ENCODE measurements around the gene FBXW10.
"Not testable (repeated sequence)": the region's sequence is repeated elsewhere in the genome, so short reads cannot be mapped to it uniquely, and the experiment has no call there.

FBXW10 gene

DNA sequence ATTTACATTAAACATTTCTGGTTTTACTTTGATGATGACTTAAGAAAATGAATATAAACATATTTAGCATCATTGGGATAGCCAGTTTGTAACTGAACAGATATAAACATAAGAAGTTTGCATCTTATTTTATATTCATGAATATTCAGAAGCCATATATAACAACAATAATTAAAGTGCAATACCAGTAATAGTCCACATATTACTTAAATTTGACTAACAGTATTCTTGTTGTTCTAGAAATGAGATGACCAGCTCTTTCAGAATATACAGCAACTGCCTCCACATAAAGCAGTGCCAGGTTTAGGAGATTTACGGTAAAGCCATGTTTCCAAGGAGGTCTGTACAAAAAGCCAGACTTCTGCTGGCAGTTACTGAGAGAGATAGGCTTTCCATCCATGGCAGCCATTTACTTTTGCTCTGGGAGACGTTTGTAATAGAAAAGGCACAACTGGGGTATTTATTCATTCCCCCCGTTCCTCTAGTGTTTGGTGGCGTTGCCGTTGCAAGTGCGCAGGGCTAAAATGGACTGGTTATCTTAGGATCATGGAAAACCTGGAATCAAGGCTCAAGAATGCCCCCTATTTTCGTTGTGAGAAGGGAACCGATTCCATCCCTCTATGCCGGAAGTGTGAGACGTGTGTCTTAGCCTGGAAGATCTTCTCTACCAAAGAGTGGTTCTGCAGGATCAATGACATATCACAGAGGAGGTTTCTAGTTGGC, at the start of gene FBXW10:
FBXW10 (plus strand) TSS at position 356 of the 723 bp plus-strand sequence; CDS start at position 547, 191 bp downstream.
- not testable (repeated sequence) for DNase-seq

DNA sequence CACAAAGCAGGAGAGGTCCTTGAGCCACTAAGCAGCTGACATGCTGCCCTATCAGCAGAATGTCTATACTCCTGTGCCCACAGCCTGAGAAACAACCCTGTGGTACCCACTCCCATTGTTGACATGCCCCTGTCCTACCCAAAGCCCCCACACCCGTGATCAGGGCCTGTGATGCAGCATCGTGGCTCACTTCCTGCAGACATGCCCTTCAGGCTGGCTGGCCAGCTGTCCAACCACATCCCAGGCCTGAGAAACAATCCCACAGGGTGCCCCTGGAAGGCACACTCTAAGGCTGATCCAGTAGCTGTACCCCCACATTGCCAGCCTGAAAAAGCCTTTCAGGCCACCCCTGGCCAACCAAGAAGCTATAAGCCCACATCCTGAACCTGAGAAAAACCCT, 48.7 kb upstream of the FBXW10 start:
- DNase-seq = not testable (repeated sequence)

GRCh38 chr17:18698473-18699103, 45.3 kb upstream of the FBXW10 start:
- not testable (repeated sequence) for DNase-seq

DNA sequence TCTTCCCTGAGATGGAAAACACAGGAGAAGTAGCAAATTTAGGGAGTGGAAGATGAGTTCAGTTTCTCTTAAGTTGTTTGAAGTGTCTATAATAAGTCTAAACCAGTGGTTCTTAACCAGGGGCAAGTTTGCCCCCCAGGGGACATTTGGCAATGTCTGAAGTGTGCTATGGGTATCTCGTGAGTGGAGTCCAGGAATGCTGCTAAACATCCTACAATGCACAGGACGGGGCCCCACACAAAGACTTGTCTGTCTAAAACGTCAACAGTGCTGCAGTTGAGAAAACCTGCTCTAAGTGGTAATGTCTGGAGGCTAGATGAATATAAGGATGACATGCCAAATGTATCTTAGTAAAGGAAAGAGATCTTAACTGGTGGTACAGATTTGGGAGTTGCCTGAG, 37.9 kb upstream of the FBXW10 start:
- DNase-seq = not testable (repeated sequence)

DNA sequence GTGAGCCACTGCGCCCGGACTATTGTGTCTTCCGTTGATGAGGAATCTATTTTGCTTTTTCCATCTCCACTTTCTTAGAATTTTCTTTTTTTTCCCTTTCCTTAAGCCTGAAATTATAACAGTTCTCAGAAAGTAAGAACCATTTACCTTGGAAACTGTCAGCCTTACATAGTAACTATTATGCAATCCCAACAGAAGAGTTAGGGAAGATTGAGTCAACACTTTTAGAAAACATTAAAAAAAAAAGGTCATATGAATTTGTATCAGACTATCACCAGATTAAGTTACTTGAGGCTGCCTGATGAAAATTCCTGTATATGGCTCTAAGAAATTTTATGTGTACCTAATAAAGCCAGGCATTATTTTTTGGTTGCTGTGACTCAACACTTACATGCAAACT, 35.6 kb upstream of the FBXW10 start:
- peak; percentile 7 for DNase-seq

GRCh38 chr17:18712354-18712999, 31.4 kb upstream of the FBXW10 start:
- DNase-seq = peak; percentile 47

GRCh38 chr17:18718643-18719427, 25.0 kb upstream of the FBXW10 start:
- DNase-seq = not testable (repeated sequence)

DNA sequence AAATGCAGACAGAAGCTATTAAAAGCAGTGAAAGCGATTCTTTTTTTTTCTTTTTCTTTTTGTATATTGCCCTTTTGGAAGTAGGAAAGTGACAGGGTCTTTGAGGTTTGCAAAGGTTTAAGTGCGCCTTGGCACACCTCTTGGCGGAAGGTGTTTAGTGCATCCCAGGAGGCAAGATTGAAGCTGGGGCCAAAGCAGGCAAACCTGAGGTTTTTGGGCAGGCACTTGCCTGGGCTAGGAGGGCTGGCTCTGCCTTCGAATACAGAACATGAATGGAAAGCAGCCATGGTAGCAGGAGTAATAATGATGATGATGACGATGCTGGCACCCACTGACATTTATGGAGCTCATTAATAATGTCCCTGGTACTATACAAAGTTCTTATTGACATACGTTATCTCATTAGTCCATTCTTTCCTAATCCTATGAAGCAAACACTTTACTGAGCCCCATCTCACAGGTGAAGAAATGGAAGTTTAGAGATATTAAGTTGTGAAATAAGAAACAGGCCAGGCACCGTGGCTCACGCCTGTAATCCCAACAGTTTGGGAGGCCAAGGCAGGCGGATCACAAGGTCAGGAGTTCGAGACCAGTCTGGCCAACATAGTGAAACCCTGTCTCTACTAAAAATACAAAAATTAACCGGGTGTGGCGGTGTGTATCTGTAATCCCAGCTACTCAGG, 24.3 kb upstream of the FBXW10 start:
- DNase-seq = not testable (repeated sequence)

- not testable (repeated sequence) for DNase-seq
Observed at GRCh38 chr17:18721775-18722547, 21.9 kb upstream of the FBXW10 start.

GRCh38 chr17:18722612-18723011, 21.2 kb upstream of the FBXW10 start:
- DNase-seq = not testable (repeated sequence)

DNA sequence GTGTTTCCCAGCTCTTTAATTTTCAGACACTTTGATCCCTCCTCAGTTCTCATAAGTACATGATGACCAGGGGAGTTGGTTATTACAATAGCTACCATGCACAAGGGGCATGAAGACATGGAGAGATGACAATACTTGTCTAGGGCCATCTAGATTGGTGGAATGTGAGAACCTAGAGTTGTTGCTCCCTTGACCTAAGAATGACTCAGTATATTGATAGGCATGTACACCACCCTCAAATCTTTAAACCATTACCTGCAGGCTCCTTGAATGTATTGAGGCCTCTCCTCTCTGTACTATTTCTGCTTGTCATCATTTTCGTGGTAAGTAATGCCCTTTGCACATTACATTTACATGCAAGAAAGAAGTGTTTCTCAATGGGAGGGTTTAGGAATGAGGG, 20.3 kb upstream of the FBXW10 start:
- not testable (repeated sequence) for DNase-seq

GRCh38 chr17:18732438-18732837, 11.4 kb upstream of the FBXW10 start:
- not testable (repeated sequence) for DNase-seq

DNA sequence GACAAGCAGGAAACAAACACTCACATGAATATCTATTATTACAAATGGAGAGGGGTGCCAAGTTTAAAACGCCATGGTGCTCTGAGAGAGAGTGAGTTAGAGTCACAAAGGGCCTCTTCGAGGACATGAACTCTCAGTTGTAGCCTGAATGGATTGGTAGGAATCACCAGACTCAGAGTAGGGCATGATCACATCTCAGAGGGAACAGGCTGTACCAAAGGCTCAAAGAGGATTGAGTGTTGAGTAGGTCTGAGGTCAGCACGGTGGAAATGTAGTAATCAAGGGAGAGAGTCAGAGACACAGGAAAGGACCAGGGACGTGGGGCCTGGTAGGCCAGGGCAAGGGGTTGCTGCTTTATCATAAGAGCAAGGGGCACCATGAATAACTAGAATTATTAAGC, 10.5 kb upstream of the FBXW10 start:
- peak; percentile 3 for DNase-seq

DNA sequence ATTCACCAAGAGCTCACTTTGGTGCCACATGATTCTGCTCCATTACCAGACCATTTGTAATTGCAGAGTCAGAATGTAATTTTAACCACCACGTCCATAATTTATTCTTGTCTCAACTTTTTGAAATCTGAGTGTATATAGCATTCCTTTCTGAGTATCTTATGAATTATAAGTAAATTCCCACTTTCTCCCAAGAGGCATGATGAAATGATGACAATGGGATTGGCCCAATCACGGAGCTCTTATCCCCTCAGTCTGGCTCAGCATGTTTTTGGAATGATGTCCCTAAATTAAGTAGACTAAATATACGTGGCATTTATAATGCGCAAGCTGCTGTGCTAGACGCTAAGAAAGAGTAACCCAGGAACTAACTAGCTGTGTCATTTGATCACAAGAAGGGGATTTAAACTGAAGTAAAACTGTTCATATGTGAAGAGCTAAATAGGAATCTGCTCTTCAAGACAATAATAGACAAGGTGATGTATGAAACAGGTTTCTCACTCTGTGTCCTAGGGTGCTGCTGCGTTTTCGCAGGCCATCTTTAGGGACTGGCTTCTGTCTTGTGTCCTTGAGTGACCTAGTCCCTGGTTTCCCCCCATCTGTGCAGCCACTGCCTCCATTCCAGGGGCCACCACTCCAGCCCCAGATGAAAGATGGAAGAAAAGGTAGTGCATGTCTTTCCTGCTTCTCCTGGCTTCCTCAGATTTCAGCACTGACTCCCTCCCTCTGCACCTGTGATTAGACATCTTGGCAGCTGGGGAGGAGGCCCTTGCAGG, 4.0 kb upstream of the FBXW10 start:
- DNase-seq = not testable (repeated sequence)

- not testable (repeated sequence) for DNase-seq
Observed at GRCh38 chr17:18741228-18741627, 2.6 kb upstream of the FBXW10 start.

GRCh38 chr17:18744726-18745125, 872 bp downstream of the FBXW10 start:
- not testable (repeated sequence) for DNase-seq

DNA sequence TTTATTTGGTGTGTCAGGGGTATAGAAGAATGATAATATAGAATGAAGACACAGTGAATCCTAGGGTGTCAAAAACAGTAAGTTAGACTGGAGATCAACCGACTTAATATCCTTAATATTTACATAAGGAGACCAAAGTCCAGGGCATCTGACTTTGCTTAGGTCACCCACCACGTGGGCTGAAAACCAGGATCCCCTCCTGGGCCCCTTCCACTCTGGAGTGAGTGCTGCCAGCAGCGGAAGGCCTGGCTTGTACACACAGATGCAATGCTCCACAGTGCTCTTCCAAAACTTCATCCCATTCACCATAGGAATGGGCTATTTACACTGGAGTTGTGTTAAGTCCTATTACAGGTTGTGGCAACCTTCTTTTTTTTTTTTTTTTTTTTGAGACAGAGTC, 2.7 kb downstream of the FBXW10 start:
- DNase-seq = not testable (repeated sequence)

DNA sequence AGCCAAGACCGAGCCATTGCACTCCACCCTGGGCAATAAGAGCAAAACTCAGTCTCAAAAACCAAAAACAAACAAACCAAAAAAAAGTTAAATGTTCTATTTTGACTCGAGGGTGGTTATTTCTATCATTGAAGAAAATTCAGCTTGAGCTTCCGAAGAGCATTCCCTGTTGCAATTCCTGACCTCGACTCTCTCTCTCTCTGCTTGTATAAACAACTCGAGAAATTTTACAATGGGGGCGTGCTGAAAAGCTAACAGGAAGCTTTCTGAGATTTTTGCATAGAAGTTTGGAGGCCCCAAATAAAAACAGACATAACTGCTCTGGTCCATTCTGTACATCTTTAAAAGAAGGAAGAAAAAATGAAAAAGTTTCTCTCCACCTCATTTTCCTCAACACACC, 3.6 kb downstream of the FBXW10 start:
- not testable (repeated sequence) for DNase-seq

- not testable (repeated sequence) for DNase-seq
Observed at GRCh38 chr17:18750242-18750641, 6.4 kb downstream of the FBXW10 start.

DNA sequence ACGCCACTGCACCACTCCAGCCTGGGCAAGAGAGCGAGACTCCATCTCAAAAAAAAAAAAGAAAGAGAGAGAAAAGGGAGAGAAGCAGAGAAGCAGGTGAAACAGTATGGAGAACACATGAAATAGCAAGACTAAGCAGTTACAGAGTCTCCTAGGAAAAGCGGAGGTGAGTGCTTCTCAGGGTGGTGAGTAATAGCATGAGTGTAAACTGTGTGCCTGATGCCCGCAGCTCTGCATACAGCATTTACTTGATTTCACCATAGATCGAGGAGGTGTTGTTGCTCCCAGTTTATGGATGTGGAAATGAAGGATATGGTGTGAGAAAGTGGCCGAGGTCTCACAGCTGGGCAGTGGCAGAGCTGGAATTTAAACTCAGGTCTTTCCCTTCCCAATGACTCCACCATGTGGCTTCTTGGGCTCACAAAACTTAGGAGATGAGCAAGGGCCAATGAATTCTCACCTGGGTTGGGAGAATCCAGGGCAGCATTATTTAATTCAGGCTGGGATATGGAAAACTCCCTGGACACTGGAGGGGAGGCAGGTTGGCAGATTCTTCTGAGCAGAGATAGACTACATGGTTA, 10.1 kb downstream of the FBXW10 start:
- DNase-seq = not testable (repeated sequence)
